ENCODE measurements around the gene UBE2D4. TPM values are rescaled to one million over a fixed set of nuclear protein-coding genes. Genes with fewer than 3 reads are reported as not detected.

Gene UBE2D4
- total and polyA plus RNA-seq, 10 donors, result 8.2 to 19.5 (median 12.7) TPM

GRCh38 chr7:43904533-43905208, 21.6 kb upstream of the UBE2D4 start:
- DNase-seq, result no peak
- no peaks in the 10 kb centered on the region for H3K36me3 ChIP-seq
- TF ChIP-seq POLR2AphosphoS5 (IDR thresholded peaks at IDR 0.05) (no peak), POLR2A (IDR thresholded peaks at IDR 0.05) (no peak)
- TF ChIP-seq, protein P1, sequence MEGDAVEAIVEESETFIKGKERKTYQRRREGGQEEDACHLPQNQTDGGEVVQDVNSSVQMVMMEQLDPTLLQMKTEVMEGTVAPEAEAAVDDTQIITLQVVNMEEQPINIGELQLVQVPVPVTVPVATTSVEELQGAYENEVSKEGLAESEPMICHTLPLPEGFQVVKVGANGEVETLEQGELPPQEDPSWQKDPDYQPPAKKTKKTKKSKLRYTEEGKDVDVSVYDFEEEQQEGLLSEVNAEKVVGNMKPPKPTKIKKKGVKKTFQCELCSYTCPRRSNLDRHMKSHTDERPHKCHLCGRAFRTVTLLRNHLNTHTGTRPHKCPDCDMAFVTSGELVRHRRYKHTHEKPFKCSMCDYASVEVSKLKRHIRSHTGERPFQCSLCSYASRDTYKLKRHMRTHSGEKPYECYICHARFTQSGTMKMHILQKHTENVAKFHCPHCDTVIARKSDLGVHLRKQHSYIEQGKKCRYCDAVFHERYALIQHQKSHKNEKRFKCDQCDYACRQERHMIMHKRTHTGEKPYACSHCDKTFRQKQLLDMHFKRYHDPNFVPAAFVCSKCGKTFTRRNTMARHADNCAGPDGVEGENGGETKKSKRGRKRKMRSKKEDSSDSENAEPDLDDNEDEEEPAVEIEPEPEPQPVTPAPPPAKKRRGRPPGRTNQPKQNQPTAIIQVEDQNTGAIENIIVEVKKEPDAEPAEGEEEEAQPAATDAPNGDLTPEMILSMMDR (IDR thresholded peaks at IDR 0.05 in 8 of 11, conservative IDR thresholded peaks at IDR 0.05 in 3 of 11), result no peak
- no peaks in the 10 kb centered on the region for H3K27me3 ChIP-seq (replicated peaks in 1 of 7)
- 89 to 97% (median 93%) methylated on average over 5 of the region's 5 CpGs for WGBS, 5 donors
- H3K4me3 ChIP-seq, result peak overlapping the region in 4 of 8 donors; percentile 62 to 87 (median 70)
- H3K27ac ChIP-seq, result peak overlapping the region in 6 of 8 donors; percentile 40 to 89 (median 88)
- intact Hi-C loops (cut with DNase I; ENCODE audit: low total_unique reads), result no loop called here
- H3K4me1 ChIP-seq, result peaks cover 12 to 61% (median 29%) of the 10 kb centered on the region in 6 donors
- H3K9me3 ChIP-seq, result no peaks in the 10 kb centered on the region

DNA sequence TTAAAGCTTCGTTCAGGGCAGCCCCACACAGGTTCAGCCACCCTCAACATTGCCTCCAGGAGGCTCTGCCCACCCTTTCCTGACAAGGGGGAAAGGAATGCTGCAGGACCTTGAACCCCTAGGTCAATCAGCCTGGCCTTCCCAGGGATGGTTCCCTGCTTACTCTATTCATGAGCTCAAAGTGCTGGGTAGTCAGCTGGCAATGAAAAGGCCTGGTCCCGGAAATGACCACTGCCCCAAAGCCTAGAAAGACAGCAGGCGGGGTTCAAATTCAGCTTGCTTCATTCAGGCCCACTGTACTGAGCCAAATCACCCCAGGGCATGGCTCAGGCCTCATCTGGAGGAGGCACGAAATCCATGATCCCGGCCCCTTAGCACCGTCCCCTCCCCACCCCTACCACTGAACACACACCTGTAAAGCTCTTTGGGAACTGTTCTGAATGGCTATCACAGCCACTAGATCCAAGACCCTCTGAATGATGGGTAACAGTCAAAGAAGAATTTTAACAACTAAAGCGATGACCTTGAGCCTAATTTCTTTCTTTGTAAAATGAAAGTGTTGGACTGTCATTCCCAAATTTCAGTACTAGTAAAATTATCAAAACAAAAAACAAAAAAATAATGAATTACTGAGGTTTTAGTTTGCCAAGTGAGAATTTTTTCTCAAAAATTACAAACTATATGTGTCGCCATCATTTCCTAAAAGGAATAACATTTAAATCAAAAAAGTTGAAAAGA, 20.9 kb upstream of the UBE2D4 start:
- H3K27ac ChIP-seq, result peak overlapping the region; percentile 59 to 92 (median 88)
- intact Hi-C loops (cut with DNase I; ENCODE audit: low total_unique reads), result no loop called here
- H3K27me3 ChIP-seq (replicated peaks in 1 of 7), result no peaks in the 10 kb centered on the region
- no peak for DNase-seq
- TF ChIP-seq POLR2A (IDR thresholded peaks at IDR 0.05), result no peak
- TF ChIP-seq, protein P1 (IDR thresholded peaks at IDR 0.05 in 8 of 11, conservative IDR thresholded peaks at IDR 0.05 in 3 of 11), result no peak
- peak in 1 of 3 donors; percentile 18 for TF ChIP-seq POLR2AphosphoS5 (IDR thresholded peaks at IDR 0.05)
- no peaks in the 10 kb centered on the region for H3K9me3 ChIP-seq
- H3K4me3 ChIP-seq, result peak overlapping the region; percentile 50 to 87 (median 64)
- 50 to 66% (median 58%) methylated on average over 7 to 8 of the region's 8 CpGs for WGBS, 5 donors
- no peaks in the 10 kb centered on the region for H3K36me3 ChIP-seq
- H3K4me1 ChIP-seq, result peaks cover 12 to 61% (median 29%) of the 10 kb centered on the region in 6 donors

GRCh38 chr7:43905956-43906330, 20.3 kb upstream of the UBE2D4 start:
- H3K36me3 ChIP-seq, result no peaks in the 10 kb centered on the region
- no peaks in the 10 kb centered on the region for H3K27me3 ChIP-seq (replicated peaks in 1 of 7)
- peak in 2 of 3 donors; percentile 5 to 27 for TF ChIP-seq POLR2AphosphoS5 (IDR thresholded peaks at IDR 0.05)
- no peak for TF ChIP-seq POLR2A (IDR thresholded peaks at IDR 0.05)
- H3K9me3 ChIP-seq, result no peaks in the 10 kb centered on the region
- 0 to 1% (median 1%) methylated on average over 30 to 43 of the region's 43 CpGs for WGBS, 5 donors
- peak overlapping the region; percentile 50 to 87 (median 64) for H3K4me3 ChIP-seq
- peaks cover 12 to 55% (median 29%) of the 10 kb centered on the region in 6 donors for H3K4me1 ChIP-seq
- intact Hi-C loops (cut with DNase I; ENCODE audit: low total_unique reads), result no loop called here
- peak; percentile 83 for DNase-seq
- peak overlapping the region; percentile 59 to 92 (median 88) for H3K27ac ChIP-seq

GRCh38 chr7:43906331-43907010, 19.8 kb upstream of the UBE2D4 start, which contains the start of gene URGCP:
Gene URGCP, minus strand, starts transcription at chr7:43906596. Its CDS starts 21 bp downstream, at chr7:43906575.
- 1 to 2% (median 1%) methylated on average over 8 to 73 of the region's 73 CpGs for WGBS, 5 donors
- peak within 1 kb of the TSS; percentile 50 to 87 (median 64) for H3K4me3 ChIP-seq
- no peaks in the 10 kb centered on the region for H3K36me3 ChIP-seq
- peaks cover 12 to 50% (median 29%) of the 10 kb centered on the region in 6 donors for H3K4me1 ChIP-seq
- intact Hi-C loops (cut with DNase I; ENCODE audit: low total_unique reads), result no loop called here
- H3K27ac ChIP-seq, result peak within 1 kb of the TSS; percentile 59 to 92 (median 88)
- peak; percentile 92 for DNase-seq
- no peaks in the 10 kb centered on the region for H3K9me3 ChIP-seq
- H3K27me3 ChIP-seq (replicated peaks in 1 of 7), result no peaks in the 10 kb centered on the region
- TF ChIP-seq, protein P1 (IDR thresholded peaks at IDR 0.05 in 8 of 11, conservative IDR thresholded peaks at IDR 0.05 in 3 of 11), result no peak
- peak in 2 of 3 donors; percentile 29 to 44 for TF ChIP-seq POLR2AphosphoS5 (IDR thresholded peaks at IDR 0.05)
